HEK293 (cell line): ENCODE results near the gene ZNF385C.

Experiments used
- CTCF ChIA-PET: fragments of 350-600 bp; formaldehyde crosslinking; extraction: SDS; loops from one replicate; lab custom pipeline; 2021; ENCODE audit warnings: antibody characterized with exemption; lab: Yijun Ruan, JAX
- POLR2A ChIA-PET: fragments of 300-600 bp; formaldehyde crosslinking; extraction: SDS; loops from one replicate; lab custom pipeline; 2020; ENCODE audit warnings: antibody characterized with exemption, inconsistent platforms; lab: Yijun Ruan, JAX
- H3K27ac ChIP-seq: fragments of 200-500 bp; sonication (Bioruptor generic); 2 replicates; pipeline ENCODE4 v1.5.1; 2014; ENCODE audit warnings: low read depth, low read length, control low read depth, inconsistent platforms; ENCODE audit errors: extremely low read depth
- H3K36me3 ChIP-seq, 2 experiments: fragments of 200-500 bp in 1 of 2; sonication (Bioruptor generic) in 1 of 2; 1 replicate in 1 of 2; 2 replicates in 1 of 2; pipeline ENCODE4 v1.5.1; 2014 to 2017; ENCODE audit warnings: inconsistent platforms in 2 of 2, low read length in 2 of 2; ENCODE audit not compliant: control insufficient read depth in 2 of 2, insufficient read depth in 1 of 2
- H3K4me1 ChIP-seq: fragments of 200-500 bp; sonication (Bioruptor generic); 2 replicates; pipeline ENCODE4 v1.5.1; 2014; ENCODE audit warnings: mild to moderate bottlenecking, low read length, inconsistent platforms; ENCODE audit not compliant: control insufficient read depth, insufficient read depth
- H3K4me3 ChIP-seq: 2 replicates; pipeline ENCODE4 v1.5.1; 2011; ENCODE audit warnings: low read depth, mild to moderate bottlenecking, control low read depth, low read length, moderate library complexity
- H3K9me3 ChIP-seq: fragments of 200-500 bp; sonication (Bioruptor generic); 2 replicates; pipeline ENCODE4 v1.5.1; 2014; ENCODE audit warnings: low read depth, low read length, inconsistent platforms; ENCODE audit not compliant: control insufficient read depth, insufficient read depth
- FEZF1 ChIP-seq: fragments of 450-650 bp; formaldehyde crosslinking; IDR thresholded peaks from 2 replicates; pipeline ENCODE4 v1.5.1; 2016; ENCODE audit warnings: missing biosample characterization, missing genetic modification characterization
- GLIS1 ChIP-seq: fragments of 450-650 bp; formaldehyde crosslinking; IDR thresholded peaks from 2 replicates; pipeline ENCODE4 v1.5.1; 2016; ENCODE audit warnings: missing biosample characterization, missing genetic modification characterization
- GLIS2 ChIP-seq: fragments of 450-650 bp; formaldehyde crosslinking; IDR thresholded peaks from 2 replicates; pipeline ENCODE4 v1.5.1; 2016; ENCODE audit warnings: missing biosample characterization, missing genetic modification characterization
- KLF1 ChIP-seq: fragments of 450-650 bp; formaldehyde crosslinking; IDR thresholded peaks from 2 replicates; pipeline ENCODE4 v1.5.1; 2016; ENCODE audit warnings: missing biosample characterization, missing genetic modification characterization
- MYNN ChIP-seq: fragments of 450-650 bp; formaldehyde crosslinking; IDR thresholded peaks from 2 replicates; pipeline ENCODE4 v1.5.1; 2016; ENCODE audit warnings: missing biosample characterization, missing genetic modification characterization, borderline replicate concordance
- PRDM10 ChIP-seq: fragments of 450-650 bp; formaldehyde crosslinking; IDR thresholded peaks from 2 replicates; pipeline ENCODE4 v1.5.1; 2016; ENCODE audit warnings: missing biosample characterization, missing genetic modification characterization
- PRDM6 ChIP-seq: fragments of 450-650 bp; formaldehyde crosslinking; IDR thresholded peaks from 2 replicates; pipeline ENCODE4 v1.5.1; 2017; ENCODE audit warnings: missing biosample characterization, missing genetic modification characterization
- SCRT2 ChIP-seq: fragments of 450-650 bp; formaldehyde crosslinking; IDR thresholded peaks from 2 replicates; pipeline ENCODE4 v1.5.1; 2016; ENCODE audit warnings: missing biosample characterization, missing genetic modification characterization
- WT1 ChIP-seq: fragments of 450-650 bp; formaldehyde crosslinking; IDR thresholded peaks from 2 replicates; pipeline ENCODE4 v1.5.1; 2016; ENCODE audit warnings: missing biosample characterization, missing genetic modification characterization
- ZNF140 ChIP-seq: fragments of 450-650 bp; formaldehyde crosslinking; IDR thresholded peaks from 2 replicates; pipeline ENCODE4 v1.5.1; 2016; ENCODE audit warnings: missing biosample characterization, missing genetic modification characterization
- ZNF335 ChIP-seq: fragments of 450-650 bp; formaldehyde crosslinking; conservative IDR thresholded peaks from 2 replicates; pipeline ENCODE4 v1.5.1; 2016; ENCODE audit warnings: missing biosample characterization, missing genetic modification characterization
- ZNF768 ChIP-seq: fragments of 450-650 bp; formaldehyde crosslinking; IDR thresholded peaks from 2 replicates; pipeline ENCODE4 v1.5.1; 2018; ENCODE audit warnings: missing biosample characterization, mild to moderate bottlenecking, missing genetic modification characterization
- ZSCAN18 ChIP-seq: fragments of 450-650 bp; formaldehyde crosslinking; IDR thresholded peaks from 2 replicates; pipeline ENCODE4 v1.5.1; 2016; ENCODE audit warnings: missing biosample characterization, missing genetic modification characterization
- ZSCAN30 ChIP-seq: fragments of 450-650 bp; IDR thresholded peaks from 2 replicates; pipeline ENCODE4 v1.5.1; 2018; ENCODE audit warnings: missing biosample characterization, mild to moderate bottlenecking, missing genetic modification characterization, moderate library complexity
- ZSCAN4 ChIP-seq: fragments of 450-650 bp; formaldehyde crosslinking; IDR thresholded peaks from 2 replicates; pipeline ENCODE4 v1.5.1; 2017; ENCODE audit warnings: missing biosample characterization, missing genetic modification characterization

ZNF385C gene

GRCh38 chr17:42088736-42089135 is 9.5 kb downstream of the ZNF385C start:
- ChIA-PET CTCF (interaction anchor here (0.7 to 4.3 kb wide), 4 partner anchors 13 to 173 kb away, joined by 3 to 30 read pairs (median 4); no protein-coding TSS in a partner anchor), POLR2A (no interaction called here)
- no peak for TF ChIP-seq SCRT2 (tag by site-specific recombination)
- no peak for TF ChIP-seq ZNF768
- no peak for TF ChIP-seq ZSCAN18 (tag by site-specific recombination)
- no peak for TF ChIP-seq GLIS2 (tag by site-specific recombination)
- no peak for TF ChIP-seq ZSCAN4
- no peak for TF ChIP-seq ZNF335 (tag by site-specific recombination)
- no peak for TF ChIP-seq ZSCAN30 (tag by site-specific recombination)
- no peak for TF ChIP-seq MYNN (tag by site-specific recombination)
- no peak for TF ChIP-seq WT1

GRCh38 chr17:42087736-42088705 is 10.3 kb downstream of the ZNF385C start:
- H3K4me1 ChIP-seq: peaks cover 5% of the 10 kb centered on the region
- ChIA-PET POLR2A (no interaction called here), CTCF (interaction anchor here (0.7 to 4.3 kb wide), 7 partner anchors 14 to 172 kb away, joined by 3 to 30 read pairs (median 4); no protein-coding TSS in a partner anchor)
- H3K9me3 ChIP-seq: no peaks in the 10 kb centered on the region
- no peak overlapping the region for H3K4me3 ChIP-seq
- no peaks in the 10 kb centered on the region for H3K36me3 ChIP-seq
- TF ChIP-seq PRDM10 (tag by site-specific recombination) (no peak), KLF1 (peak; percentile 56)
- TF ChIP-seq, all 188 proteins: peak for 1
- no peak overlapping the region for H3K27ac ChIP-seq

More at GRCh38 chr17:42088736-42089135, 9.5 kb downstream of the ZNF385C start:
- Histone ChIP-seq H3K4me3 (no peak overlapping the region), H3K27ac (no peak overlapping the region), H3K4me1 (peaks cover 5% of the 10 kb centered on the region), H3K36me3 (no peaks in the 10 kb centered on the region), H3K9me3 (no peaks in the 10 kb centered on the region)

- Histone ChIP-seq H3K9me3 (no peaks in the 10 kb centered on the region), H3K36me3 (no peaks in the 10 kb centered on the region), H3K4me3 (no peak overlapping the region), H3K4me1 (peaks cover 5% of the 10 kb centered on the region), H3K27ac (no peak overlapping the region)
- CTCF ChIA-PET: interaction anchor here (0.6 to 2.0 kb wide), 5 partner anchors 13 to 33 kb away, joined by 3 to 10 read pairs (median 4); no protein-coding TSS in a partner anchor
- no peak for TF ChIP-seq ZNF140 (tag by site-specific recombination)
- TF ChIP-seq GLIS1 (tag by site-specific recombination): no peak
- TF ChIP-seq FEZF1: peak; percentile 62
- TF ChIP-seq PRDM6 (tag by site-specific recombination): peak; percentile 89
- POLR2A ChIA-PET: interaction anchor here (0.7 kb wide), 1 partner anchor 419 kb away, joined by 3 read pairs; no protein-coding TSS in a partner anchor
Measured at GRCh38 chr17:42087042-42087701, 11.1 kb downstream of the ZNF385C start.
